Measurements from ENCODE around the gene MRPL40. TPM values are rescaled to one million over a fixed set of nuclear protein-coding genes. Genes with fewer than 3 reads are reported as not detected.
"Not testable (repeated sequence)": the region's sequence is repeated elsewhere in the genome, so short reads cannot be mapped to it uniquely, and the experiment has no call there.

Gene MRPL40
- total and polyA plus RNA-seq, 2 of the 13 experiments (the other 11 are each of a cell fraction or from before 2014, with no cell fraction given): 42.7 to 79.7 TPM

GRCh38 chr22:19434829-19435580 is 2.7 kb downstream of the MRPL40 start:
- H3K27ac ChIP-seq (ENCODE audit: extremely low read length, insufficient read depth, low read length): no peak overlapping the region
- no peak overlapping the region for H3K9ac ChIP-seq (ENCODE audit: insufficient read depth, low read depth, low read length)
- in situ Hi-C loops (cut with HindIII; ENCODE audit: extremely low pct_ligation_motif_present, low pct_unique_long_range_greater_than_20kb) (no loop called here), intact Hi-C loops (cut with micrococcal nuclease; ENCODE audit: unreplicated experiment) (loop anchor here (5.0 kb wide), 1 partner anchor 258 kb away; the partner anchor contains the start of gene SLC25A1)
- 100% methylated on average over 2 of the region's 2 CpGs for WGBS (ENCODE audit: low lambda C conversion rate)
- ATAC-seq: no peak
- H3K36me3 ChIP-seq (replicated peaks in 1 of 2; ENCODE audit: control insufficient read depth in 1 of 2, insufficient read depth in 2 of 2, low read length in 2 of 2): peaks cover 1 to 25% of the 10 kb centered on the region in 2 experiments
- BruUV-seq (replicated peaks): no TSS peak
- H3K79me2 ChIP-seq (ENCODE audit: insufficient read depth, low read length): peaks cover 20% of the 10 kb centered on the region
- peaks cover 8% of the 10 kb centered on the region; the same call in 1 of the 2 replicates for H4K20me1 ChIP-seq (ENCODE audit: insufficient read depth, low read length)
- CTCF ChIA-PET (ENCODE audit: low intra/inter-chr PET ratio, low total read pairs): no interaction called here
- TF ChIP-seq GATAD1 (CRISPR knock-in tag; IDR thresholded peaks at IDR 0.05): no peak
- no peak for TF ChIP-seq ZNF282 (IDR thresholded peaks at IDR 0.05; ENCODE audit: partially characterized antibody)
- no peak for TF ChIP-seq E2F5 (CRISPR knock-in tag; conservative IDR thresholded peaks at IDR 0.05)
- TF ChIP-seq NFE2L2 (IDR thresholded peaks at IDR 0.05; ENCODE audit: low read length): no peak
- no peak for TF ChIP-seq ZNF879 (CRISPR knock-in tag; IDR thresholded peaks at IDR 0.05)
- no peak for TF ChIP-seq CSRNP1 (CRISPR knock-in tag; IDR thresholded peaks at IDR 0.05)
- TF ChIP-seq ARNT (IDR thresholded peaks at IDR 0.05): no peak
- TF ChIP-seq NAIF1 (CRISPR knock-in tag; IDR thresholded peaks at IDR 0.05; ENCODE audit: borderline replicate concordance): no peak
- no peak for TF ChIP-seq ZNF609 (CRISPR knock-in tag; IDR thresholded peaks at IDR 0.05; ENCODE audit: borderline replicate concordance)
- H3K9me3 ChIP-seq (ENCODE audit: low read length): no peaks in the 10 kb centered on the region
- no peak overlapping the region for H2AFZ ChIP-seq (ENCODE audit: low read length)
- no peak overlapping the region for H3K4me2 ChIP-seq (ENCODE audit: low read depth, low read length)
- H3K27me3 ChIP-seq (ENCODE audit: control insufficient read depth in 1 of 2, insufficient read depth in 2 of 2, low read length in 2 of 2): no peaks in the 10 kb centered on the region; a peak in 1 of 5 replicates
- peaks cover 13% of the 10 kb centered on the region for H3K4me1 ChIP-seq (ENCODE audit: insufficient read depth, low read length)
- DNase-seq (ENCODE audit: low spot score): no peak
- no peak overlapping the region for H3K4me3 ChIP-seq (replicated peaks in 1 of 3; ENCODE audit: insufficient read depth in 1 of 3, low read depth in 2 of 3, low read length in 3 of 3)
- no peak for FAIRE-seq
- POLR2A ChIA-PET: no interaction called here

- ATAC-seq; CTCF ChIA-PET (ENCODE audit: low intra/inter-chr PET ratio, low total read pairs); H3K27me3 ChIP-seq (ENCODE audit: control insufficient read depth in 1 of 2, insufficient read depth in 2 of 2, low read length in 2 of 2); H3K27ac ChIP-seq (ENCODE audit: extremely low read length, insufficient read depth, low read length); BruUV-seq (replicated peaks); H3K4me1 ChIP-seq (ENCODE audit: insufficient read depth, low read length); H3K4me3 ChIP-seq (replicated peaks in 1 of 3; ENCODE audit: insufficient read depth in 1 of 3, low read depth in 2 of 3, low read length in 3 of 3); H3K9me3 ChIP-seq (ENCODE audit: low read length); H2AFZ ChIP-seq (ENCODE audit: low read length); in situ Hi-C loops (cut with HindIII; ENCODE audit: extremely low pct_ligation_motif_present, low pct_unique_long_range_greater_than_20kb); H3K4me2 ChIP-seq (ENCODE audit: low read depth, low read length); H4K20me1 ChIP-seq (ENCODE audit: insufficient read depth, low read length); FAIRE-seq; H3K79me2 ChIP-seq (ENCODE audit: insufficient read depth, low read length); H3K9ac ChIP-seq (ENCODE audit: insufficient read depth, low read depth, low read length); DNase-seq (ENCODE audit: low spot score); intact Hi-C loops (cut with micrococcal nuclease; ENCODE audit: unreplicated experiment): not testable (repeated sequence)
- 96% methylated on average over 9 of the region's 9 CpGs for WGBS (ENCODE audit: low lambda C conversion rate)
- peaks cover 3 to 31% of the 10 kb centered on the region in 2 experiments for H3K36me3 ChIP-seq (replicated peaks in 1 of 2; ENCODE audit: control insufficient read depth in 1 of 2, insufficient read depth in 2 of 2, low read length in 2 of 2)
- POLR2A ChIA-PET: interaction anchor here (0.8 kb wide), 1 partner anchor 14 kb away, joined by 3 read pairs; no protein-coding TSS in a partner anchor
Measured at GRCh38 chr22:19436444-19437161, 4.3 kb downstream of the MRPL40 start.
